Esophagus squamous epithelium (tissue), 5 donors: Measurements from ENCODE around the gene SIDT1. TPM values are rescaled to one million over a fixed set of nuclear protein-coding genes. Genes with fewer than 3 reads are reported as not detected.

Source experiments
- DNase-seq: peaks from one replicate; lab custom pipeline; 2025; lab: John Stamatoyannopoulos, UW
- H3K27ac ChIP-seq, 4 donors: fragments of 200-600 bp; sonication (generic); one replicate each; pipeline ENCODE4 v1.5.1; 2016 to 2019; ENCODE audit warnings: mild to moderate bottlenecking in 1 of 4
- H3K27me3 ChIP-seq, 4 donors: fragments of 200-600 bp; sonication (generic); 1 replicate in 3 of 4; 2 replicates in 1 of 4; pipeline versions ENCODE4 v1.5.1 to v1.6.0; 2017 to 2021; ENCODE audit warnings: antibody characterized with exemption in 1 of 4
- H3K36me3 ChIP-seq, 3 donors: fragments of 200-600 bp; sonication (generic); one replicate each; pipeline ENCODE4 v1.5.1; 2016 to 2019
- H3K4me1 ChIP-seq, 3 donors: fragments of 200-600 bp; sonication (generic); one replicate each; pipeline ENCODE4 v1.5.1; 2017 to 2019
- H3K4me3 ChIP-seq, 4 donors: fragments of 200-600 bp; sonication (generic); 1 replicate in 3 of 4; 2 replicates in 1 of 4; pipeline ENCODE4 v1.5.1; 2016 to 2019; ENCODE audit warnings: mild to moderate bottlenecking in 2 of 4, moderate library complexity in 1 of 4
- H3K9me3 ChIP-seq, 3 donors: fragments of 200-600 bp; sonication (generic); one replicate each; pipeline ENCODE4 v1.5.1; 2016 to 2019
- POLR2A ChIP-seq, 4 donors: fragments of 450-650 bp; IDR thresholded peaks; one replicate each; pipeline ENCODE4 v1.6.1; 2017; ENCODE audit warnings: antibody characterized with exemption in 4 of 4, mild to moderate bottlenecking in 4 of 4, moderate library complexity in 3 of 4
- WGBS, 2 donors: methylation state at CpG; one replicate each; pipeline ENCODE4 v1.1.5; 2018; 5-methylcytosine and 5-hydroxymethylcytosine counted together
- intact Hi-C: fragments of 100-400 bp; cut with DNase I; formaldehyde crosslinking; loops from one replicate; pipeline ENCODE4 v1.15.0; 2022
- total RNA-seq, 4 donors: library from RNA; depleted of rRNA; stranded (reverse); fragments of >200 nt; gene quantifications; one replicate each; pipeline ENCODE4 v1.1.0, GENCODE V29; 2016
- TF ChIP-seq, protein P1 (sequence below), 6 experiments: fragments of 450-650 bp in 4 of 6; fragments of 200-600 bp in 2 of 6; sonication (generic) in 2 of 6; IDR thresholded peaks; one replicate each; pipeline ENCODE4 v1.5.1; 2016 to 2019; ENCODE audit warnings: antibody characterized with exemption in 6 of 6, mild to moderate bottlenecking in 4 of 6, moderate library complexity in 4 of 6
- donor health status: DM: yes; HTN: yes; CAD: no.

The SIDT1 gene
- total RNA-seq, 4 donors from 2014 or later, result 3.8 to 4.4 (median 4.3) TPM

DNA sequence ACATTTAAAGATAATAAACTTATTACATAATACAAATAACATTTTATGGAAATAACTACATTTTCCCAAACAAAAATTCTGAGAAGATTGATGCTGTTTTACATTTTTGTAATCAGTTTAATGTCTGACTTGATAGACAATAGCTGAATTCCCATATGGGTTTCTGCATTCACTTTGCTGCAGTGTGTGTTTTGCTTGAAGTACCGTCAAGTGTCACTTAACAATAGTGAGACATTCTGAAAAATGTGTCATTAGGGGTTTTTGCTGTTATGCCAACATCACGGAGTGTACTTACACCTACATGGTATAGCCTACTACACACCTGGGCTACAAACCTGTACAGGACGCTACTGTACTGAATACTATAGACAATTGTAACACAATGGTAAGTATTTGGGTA lies 106.6 kb downstream of the SIDT1 start:
- no peaks in the 10 kb centered on the region for H3K27me3 ChIP-seq
- H3K4me1 ChIP-seq, result no peaks in the 10 kb centered on the region
- intact Hi-C loops, result no loop called here
- no peak overlapping the region for H3K4me3 ChIP-seq
- 77 to 82% methylated on average over 3 of the region's 3 CpGs for WGBS, 2 donors
- DNase-seq, result no peak
- no peaks in the 10 kb centered on the region for H3K36me3 ChIP-seq
- no peak overlapping the region for H3K27ac ChIP-seq
- TF ChIP-seq, protein P1, sequence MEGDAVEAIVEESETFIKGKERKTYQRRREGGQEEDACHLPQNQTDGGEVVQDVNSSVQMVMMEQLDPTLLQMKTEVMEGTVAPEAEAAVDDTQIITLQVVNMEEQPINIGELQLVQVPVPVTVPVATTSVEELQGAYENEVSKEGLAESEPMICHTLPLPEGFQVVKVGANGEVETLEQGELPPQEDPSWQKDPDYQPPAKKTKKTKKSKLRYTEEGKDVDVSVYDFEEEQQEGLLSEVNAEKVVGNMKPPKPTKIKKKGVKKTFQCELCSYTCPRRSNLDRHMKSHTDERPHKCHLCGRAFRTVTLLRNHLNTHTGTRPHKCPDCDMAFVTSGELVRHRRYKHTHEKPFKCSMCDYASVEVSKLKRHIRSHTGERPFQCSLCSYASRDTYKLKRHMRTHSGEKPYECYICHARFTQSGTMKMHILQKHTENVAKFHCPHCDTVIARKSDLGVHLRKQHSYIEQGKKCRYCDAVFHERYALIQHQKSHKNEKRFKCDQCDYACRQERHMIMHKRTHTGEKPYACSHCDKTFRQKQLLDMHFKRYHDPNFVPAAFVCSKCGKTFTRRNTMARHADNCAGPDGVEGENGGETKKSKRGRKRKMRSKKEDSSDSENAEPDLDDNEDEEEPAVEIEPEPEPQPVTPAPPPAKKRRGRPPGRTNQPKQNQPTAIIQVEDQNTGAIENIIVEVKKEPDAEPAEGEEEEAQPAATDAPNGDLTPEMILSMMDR (IDR thresholded peaks at IDR 0.05), result no peak
- TF ChIP-seq POLR2A (IDR thresholded peaks at IDR 0.05), result no peak
- peaks cover 0 to 2% (median 0%) of the 10 kb centered on the region in 3 donors for H3K9me3 ChIP-seq

DNA sequence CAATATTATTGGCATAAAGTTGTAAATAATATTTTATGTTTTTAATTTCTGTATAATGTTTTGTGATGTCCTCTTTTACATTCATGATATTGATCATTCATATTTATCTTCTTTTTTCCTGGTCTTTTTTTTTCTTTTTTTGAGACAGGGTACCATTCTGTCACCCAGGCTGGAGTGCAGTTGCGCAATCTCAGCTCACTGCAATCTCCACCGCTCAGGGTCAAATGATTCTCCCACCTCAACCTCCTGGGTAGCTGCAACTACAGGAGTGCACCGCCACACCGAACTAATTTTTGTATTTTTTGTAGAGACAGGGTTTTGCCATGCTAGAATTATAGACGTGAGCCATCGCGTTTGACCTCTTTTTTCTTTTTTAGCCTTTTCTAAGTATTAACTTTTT lies 111.2 kb downstream of the SIDT1 start:
- intact Hi-C loops, result no loop called here
- WGBS, 2 donors, result 94 to 97% methylated on average over 7 of the region's 7 CpGs
- TF ChIP-seq POLR2A (IDR thresholded peaks at IDR 0.05), result no peak
- TF ChIP-seq, protein P1 (IDR thresholded peaks at IDR 0.05), result no peak
- Histone ChIP-seq H3K4me1 (no peaks in the 10 kb centered on the region), H3K27ac (no peak overlapping the region), H3K9me3 (peaks cover 0 to 21% (median 20%) of the 10 kb centered on the region in 3 donors), H3K4me3 (no peak overlapping the region), H3K36me3 (no peaks in the 10 kb centered on the region), H3K27me3 (no peaks in the 10 kb centered on the region)
- no peak for DNase-seq

DNA sequence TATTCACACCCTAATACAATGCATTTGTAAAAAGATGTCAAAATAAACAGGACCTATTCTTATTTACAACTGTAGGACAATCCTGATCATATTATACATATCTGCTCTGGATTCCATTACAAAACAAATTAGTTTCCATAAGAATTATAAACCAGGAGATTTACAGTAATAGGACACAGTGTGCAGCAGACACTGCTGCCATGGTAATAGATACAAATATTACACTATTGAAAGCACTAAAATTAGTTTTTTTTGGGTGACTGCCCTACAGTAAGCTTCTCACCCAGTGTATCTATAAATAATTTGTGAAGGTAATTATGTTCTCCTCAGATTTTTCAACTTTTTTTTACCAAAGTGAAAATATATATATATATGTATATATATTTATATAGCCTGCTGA lies 116.2 kb downstream of the SIDT1 start:
- Histone ChIP-seq H3K4me3 (no peak overlapping the region), H3K36me3 (peaks cover 0 to 4% (median 0%) of the 10 kb centered on the region in 3 donors), H3K27me3 (no peaks in the 10 kb centered on the region), H3K9me3 (peaks cover 0 to 21% (median 20%) of the 10 kb centered on the region in 3 donors), H3K27ac (peak overlapping the region in 1 of 4 donors; percentile 43), H3K4me1 (no peaks in the 10 kb centered on the region)
- DNase-seq, result no peak
- TF ChIP-seq POLR2A (IDR thresholded peaks at IDR 0.05), result no peak
- TF ChIP-seq, protein P1 (IDR thresholded peaks at IDR 0.05), result no peak
- intact Hi-C loops, result no loop called here

DNA sequence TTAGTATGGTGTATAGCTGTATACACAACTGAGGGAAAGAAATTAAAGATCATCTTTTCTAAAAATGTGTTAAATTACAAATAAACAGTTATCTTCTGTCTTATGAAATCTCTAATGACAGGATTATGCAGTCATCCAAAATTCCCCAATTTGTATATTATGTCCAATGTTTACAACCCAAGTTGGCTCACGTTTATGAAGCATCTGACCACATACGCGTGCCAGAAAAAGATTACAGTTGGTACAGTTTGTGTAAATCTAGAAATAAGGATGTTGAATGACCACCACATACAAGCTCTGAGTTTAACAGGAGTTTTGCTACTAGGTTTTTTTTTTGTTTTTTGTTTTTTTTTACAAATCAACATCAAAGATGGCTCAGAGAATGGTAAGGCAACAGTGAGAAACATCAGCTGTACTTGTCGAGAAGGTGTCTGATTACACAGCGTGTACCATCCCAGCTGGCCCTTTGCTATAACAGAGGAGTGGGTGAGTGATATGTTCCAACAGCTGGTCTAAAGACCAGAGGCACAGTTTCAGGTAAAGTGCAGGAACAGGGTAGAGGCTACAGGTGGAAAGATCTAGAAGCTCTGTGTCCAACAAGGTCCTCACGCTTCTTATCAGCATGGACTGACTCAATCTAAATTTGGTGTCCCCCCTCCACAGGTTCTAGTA lies 117.0 kb downstream of the SIDT1 start:
- DNase-seq, result no peak
- no peak overlapping the region for H3K4me3 ChIP-seq
- H3K9me3 ChIP-seq, result peaks cover 0 to 21% (median 14%) of the 10 kb centered on the region in 3 donors
- peaks cover 0 to 4% (median 0%) of the 10 kb centered on the region in 3 donors for H3K36me3 ChIP-seq
- H3K4me1 ChIP-seq, result no peaks in the 10 kb centered on the region
- WGBS, 2 donors, result 76 to 91% methylated on average over 6 of the region's 6 CpGs
- intact Hi-C loops, result no loop called here
- TF ChIP-seq, protein P1 (IDR thresholded peaks at IDR 0.05), result no peak
- no peak for TF ChIP-seq POLR2A (IDR thresholded peaks at IDR 0.05)
- H3K27ac ChIP-seq, result peak overlapping the region in 3 of 4 donors; percentile 1 to 49 (median 43)
- H3K27me3 ChIP-seq, result no peaks in the 10 kb centered on the region

DNA sequence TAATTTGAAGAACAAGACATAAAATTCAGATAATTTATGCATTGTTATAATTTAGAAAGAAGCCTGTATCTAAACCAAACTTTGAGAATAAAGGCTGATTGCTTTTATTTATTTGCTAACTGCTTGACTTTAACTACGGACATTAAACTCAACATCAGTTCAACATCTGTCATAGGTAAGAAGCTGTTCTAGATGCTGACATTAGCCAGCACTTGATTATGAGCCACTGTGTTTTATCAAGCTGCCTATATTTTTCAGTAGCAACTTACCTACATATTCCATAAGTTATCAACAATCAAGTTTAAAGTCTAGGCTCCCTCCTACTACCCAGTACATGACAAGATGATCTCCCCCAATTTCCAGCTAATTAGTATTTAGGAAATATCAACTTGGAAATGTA lies 122.0 kb downstream of the SIDT1 start:
- H3K4me1 ChIP-seq, result no peaks in the 10 kb centered on the region
- no peak for DNase-seq
- no peak overlapping the region for H3K4me3 ChIP-seq
- intact Hi-C loops, result no loop called here
- no peaks in the 10 kb centered on the region for H3K9me3 ChIP-seq
- H3K27ac ChIP-seq, result no peak overlapping the region
- WGBS, 2 donors, result 77 to 79% methylated on average over 1 of the region's 1 CpG
- peaks cover 0 to 36% (median 0%) of the 10 kb centered on the region in 3 donors for H3K36me3 ChIP-seq
- no peak for TF ChIP-seq POLR2A (IDR thresholded peaks at IDR 0.05)
- TF ChIP-seq, protein P1 (IDR thresholded peaks at IDR 0.05), result no peak
- H3K27me3 ChIP-seq, result no peaks in the 10 kb centered on the region
